HG03432 (cell line): ENCODE measurements around the gene SIRT3.
A peak's percentile ranks its signal among the peaks of the same experiment; 100 is the strongest.

ENCODE experiments used
- ATAC-seq: cut with Tn5 transposase; IDR thresholded peaks from one replicate; pipeline ENCODE4 v1.9.1; 2021; ENCODE audit warnings: mild to moderate bottlenecking, moderate library complexity; ENCODE audit not compliant: unreplicated experiment

The SIRT3 gene

DNA sequence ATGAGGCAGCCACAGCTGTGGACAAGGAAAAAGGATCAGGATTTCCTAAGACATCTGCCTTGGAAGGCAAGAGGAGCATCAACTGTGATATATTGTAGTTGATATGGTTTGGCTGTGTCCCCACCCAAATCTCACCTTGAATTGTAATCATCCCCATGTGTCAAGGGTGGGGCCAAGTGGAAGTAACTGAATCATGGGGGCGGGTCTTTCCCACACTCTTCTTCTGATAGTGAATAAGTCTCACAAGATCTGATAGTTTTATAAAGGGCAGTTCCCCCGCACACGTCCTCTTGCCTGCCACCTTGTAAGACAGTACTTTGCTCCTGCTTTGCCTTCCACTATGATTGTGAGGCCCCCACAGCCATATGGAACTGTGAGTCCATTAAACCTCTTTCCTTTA lies 18.4 kb downstream of the SIRT3 start:
- ATAC-seq: no peak

DNA sequence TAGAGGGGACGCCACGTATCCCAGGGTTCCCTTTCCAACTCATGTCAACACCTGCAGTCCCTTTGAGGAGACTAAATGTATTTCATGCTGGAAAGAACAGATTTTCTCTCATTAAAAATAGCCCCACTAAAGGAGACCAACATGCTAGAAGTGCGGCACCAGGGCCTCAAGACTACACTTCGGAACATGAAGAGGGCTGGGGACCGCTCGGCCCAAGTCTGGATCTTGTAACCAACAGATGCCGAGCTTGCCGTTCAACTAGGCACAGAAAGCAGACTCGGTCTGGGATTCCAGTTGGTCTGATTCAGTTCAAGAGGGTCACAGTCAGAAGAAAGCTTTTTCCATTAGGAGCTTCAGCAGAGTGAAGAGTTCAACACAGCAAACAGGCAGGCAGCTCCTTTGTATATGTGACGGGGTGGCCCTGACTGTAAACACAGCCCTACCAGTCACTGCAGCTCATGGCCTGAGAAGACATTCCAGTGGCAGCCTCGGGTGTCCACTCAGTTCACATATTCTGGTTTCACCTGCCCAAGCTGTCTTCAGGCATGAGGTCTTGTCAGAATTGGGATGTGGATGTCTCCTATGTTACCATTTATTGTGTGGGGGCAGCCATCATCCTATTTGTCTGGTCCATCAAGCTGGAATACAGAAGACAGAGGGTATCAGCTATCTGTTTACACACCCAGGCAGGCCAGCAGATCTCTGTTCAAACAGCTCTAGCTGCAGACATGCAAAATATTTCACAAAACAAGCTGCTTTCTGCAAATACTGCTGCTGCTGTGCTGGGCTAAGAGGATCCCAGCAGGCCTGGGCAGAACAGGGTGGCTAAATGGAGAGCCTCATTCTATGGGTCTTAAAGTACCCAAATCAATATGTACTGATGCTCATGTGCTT lies 19.8 kb downstream of the SIRT3 start:
- ATAC-seq: no peak

DNA sequence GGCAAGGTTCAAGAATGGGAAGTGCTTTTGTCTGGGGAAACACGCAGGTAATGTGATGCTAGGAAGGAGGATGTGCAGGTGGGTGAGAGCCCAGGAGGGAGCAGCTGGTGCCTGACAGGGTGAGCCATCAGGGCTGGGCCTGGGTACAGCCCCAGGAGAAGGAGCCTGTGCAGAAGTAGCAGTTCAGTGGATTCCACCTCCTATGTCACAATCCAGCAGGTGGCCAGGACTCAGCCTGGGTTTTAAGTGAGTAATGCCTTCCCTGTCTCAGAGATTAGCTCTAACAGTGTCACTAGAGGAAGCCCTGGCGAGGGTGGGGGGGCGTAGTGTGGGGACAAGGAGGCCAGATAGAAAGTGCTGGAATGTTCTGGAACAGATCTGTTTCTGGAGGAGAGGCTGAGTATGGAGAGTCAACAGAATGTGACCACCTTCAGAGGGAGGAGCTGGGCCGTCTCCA lies 20.5 kb downstream of the SIRT3 start:
- ATAC-seq: no peak

DNA sequence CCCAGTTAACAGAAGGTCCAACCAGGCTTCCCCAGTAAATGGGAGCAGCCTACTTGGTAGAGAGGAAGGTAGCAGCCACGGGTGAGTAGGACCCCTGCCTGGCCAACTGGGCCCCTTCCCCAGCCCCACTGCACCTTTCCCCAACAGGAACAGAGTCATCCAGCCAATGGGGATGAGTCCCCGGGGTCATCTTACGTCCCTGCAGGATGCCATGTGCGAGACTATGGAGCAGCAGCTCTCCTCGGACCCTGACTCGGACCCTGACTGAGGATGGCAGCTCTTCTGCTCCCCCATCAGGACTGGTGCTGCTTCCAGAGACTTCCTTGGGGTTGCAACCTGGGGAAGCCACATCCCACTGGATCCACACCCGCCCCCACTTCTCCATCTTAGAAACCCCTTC lies 22.1 kb downstream of the SIRT3 start:
- no peak for ATAC-seq

DNA sequence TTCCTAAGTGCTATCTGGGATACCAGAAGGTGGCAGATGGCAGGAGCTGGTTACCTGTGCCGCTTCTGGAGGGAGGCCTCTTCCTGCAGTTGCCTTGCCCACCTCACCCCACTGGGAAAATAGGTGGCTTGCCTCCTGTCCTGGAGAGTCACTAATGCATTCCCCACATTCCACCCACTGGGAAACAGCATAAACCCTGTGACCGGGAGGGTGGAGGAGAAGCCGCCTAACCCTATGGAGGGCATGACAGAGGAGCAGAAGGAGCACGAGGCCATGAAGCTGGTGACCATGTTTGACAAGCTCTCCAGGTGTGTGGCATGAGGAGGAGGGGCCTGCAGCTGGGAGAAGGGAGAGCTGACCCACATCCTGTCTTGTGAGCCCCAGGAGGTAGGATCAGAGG lies 23.0 kb downstream of the SIRT3 start:
- no peak for ATAC-seq

DNA sequence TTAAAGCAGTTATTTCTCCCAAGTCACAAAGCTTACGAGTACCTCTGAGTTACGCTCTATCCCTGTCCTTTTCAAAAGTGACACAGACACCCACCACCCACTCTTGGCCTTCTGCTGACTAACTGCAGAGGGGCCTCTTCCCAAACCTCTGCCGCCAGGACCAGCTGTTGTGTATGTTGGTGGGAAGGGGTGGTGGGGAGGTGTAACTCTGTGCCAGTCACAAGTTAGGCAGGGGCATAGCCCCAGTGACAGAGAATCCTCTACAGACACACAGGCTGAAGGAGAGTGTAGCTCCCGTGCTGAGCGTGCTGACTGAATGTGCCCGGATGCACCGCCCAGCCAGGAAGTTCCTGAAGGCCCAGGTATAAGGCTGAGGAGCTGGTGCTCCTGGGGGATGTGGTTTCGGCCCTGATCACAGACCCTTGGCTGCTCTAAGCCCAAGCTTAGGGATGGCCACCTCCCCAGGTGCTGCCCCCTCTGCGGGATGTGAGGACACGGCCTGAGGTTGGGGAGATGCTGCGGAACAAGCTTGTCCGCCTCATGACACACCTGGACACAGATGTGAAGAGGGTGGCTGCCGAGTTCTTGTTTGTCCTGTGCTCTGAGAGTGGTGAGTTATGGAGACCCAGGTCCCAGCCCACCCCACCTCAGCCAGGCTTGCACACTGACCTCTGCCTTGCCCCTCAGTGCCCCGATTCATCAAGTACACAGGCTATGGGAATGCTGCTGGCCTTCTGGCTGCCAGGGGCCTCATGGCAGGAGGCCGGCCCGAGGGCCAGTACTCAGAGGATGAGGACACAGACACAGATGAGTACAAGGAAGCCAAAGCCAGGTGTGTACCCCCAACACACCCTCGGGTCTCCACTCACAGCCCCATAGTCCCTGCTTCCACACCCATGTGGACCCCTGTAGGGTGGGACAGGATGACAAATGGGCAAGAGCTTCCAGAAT lies 23.7 kb downstream of the SIRT3 start:
- ATAC-seq: no peak

DNA sequence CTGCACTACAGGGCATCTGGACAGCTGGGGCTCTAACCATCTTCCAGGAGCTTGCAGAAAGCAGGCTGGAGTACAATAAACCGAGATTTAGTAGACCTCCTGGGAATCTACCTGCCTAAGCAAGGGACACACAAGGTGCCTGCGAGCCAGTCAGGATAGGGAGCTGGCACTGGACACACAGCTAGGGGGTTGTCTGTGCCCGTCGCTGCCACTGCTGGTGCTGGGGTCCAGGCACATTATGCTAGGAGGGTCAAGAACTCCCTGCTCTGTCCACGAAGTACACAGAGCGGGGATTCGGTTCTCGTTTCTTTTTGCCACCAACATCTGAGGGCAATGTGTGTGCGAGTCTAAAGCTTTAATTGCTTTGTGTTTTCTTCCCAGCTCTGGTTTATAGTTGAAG lies 24.4 kb downstream of the SIRT3 start:
- ATAC-seq: no peak

DNA sequence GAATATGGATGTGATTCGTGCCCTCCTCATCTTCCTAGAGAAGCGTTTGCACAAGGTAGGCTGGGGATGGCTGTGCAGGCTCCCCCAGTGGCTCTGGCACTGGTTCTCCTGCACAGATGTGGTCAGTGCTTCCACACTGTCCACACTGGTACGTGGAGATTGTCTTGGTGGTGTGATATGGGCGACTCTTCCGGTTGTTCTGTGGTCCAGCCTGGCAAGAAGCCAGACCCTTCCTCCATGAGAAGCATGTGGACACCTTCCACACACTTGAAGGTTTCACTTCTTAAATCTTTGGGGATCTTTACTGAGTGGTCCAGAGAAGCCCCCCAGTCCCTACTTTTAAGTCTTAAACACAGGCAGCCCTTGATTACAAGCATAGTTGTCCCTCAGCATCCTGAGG lies 24.8 kb downstream of the SIRT3 start:
- ATAC-seq: no peak

DNA sequence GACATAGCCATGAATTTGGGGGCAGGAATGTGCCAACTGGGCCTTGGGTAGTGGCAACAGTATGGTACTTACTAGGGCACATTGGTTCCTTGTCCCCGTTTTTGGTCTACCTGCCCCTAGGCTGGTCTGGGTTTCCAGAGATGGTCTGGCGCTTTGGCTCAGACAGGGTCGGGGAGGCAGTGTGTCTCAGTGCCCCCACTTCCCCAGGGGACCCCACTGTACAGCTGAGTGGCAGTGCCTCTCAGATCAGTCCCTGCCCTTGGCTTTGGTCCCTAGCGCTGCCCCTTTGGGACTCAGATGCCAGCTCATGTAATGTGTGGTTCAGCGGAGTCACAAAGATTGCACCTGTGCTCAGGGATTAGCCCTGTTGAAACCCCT lies 25.4 kb downstream of the SIRT3 start:
- no peak for ATAC-seq

DNA sequence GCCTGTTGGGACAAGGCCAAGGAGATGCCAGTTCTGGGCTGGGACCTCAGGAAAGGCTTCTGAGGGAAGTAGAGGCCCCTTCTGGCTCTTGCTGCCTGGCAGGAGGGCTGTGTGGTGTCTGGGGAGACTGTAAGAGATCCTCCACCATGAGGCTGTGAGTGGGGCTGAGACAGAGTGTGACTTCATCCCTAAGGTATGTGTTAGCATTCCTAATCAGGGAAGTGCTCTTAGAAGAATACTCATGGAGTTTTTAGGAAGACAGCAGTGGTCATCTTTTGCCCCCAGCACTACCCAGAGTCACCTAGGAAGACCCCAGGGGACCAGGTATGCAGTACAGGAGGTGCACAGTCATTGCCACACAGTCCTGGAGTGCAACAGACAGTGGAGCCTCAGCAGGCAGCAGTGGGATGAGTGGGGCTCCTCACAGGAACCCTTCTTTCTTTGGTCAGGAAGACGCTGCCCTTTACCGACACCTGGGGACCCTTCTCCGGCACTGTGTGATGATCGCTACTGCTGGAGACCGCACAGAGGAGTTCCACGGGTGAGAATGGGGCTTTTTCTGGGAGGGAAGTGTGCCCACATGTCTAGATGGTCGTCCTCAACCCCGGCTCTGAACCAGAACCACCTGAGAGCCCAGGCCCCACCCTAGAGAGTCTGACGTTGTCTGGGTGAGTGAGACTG lies 25.9 kb downstream of the SIRT3 start:
- ATAC-seq: no peak

DNA sequence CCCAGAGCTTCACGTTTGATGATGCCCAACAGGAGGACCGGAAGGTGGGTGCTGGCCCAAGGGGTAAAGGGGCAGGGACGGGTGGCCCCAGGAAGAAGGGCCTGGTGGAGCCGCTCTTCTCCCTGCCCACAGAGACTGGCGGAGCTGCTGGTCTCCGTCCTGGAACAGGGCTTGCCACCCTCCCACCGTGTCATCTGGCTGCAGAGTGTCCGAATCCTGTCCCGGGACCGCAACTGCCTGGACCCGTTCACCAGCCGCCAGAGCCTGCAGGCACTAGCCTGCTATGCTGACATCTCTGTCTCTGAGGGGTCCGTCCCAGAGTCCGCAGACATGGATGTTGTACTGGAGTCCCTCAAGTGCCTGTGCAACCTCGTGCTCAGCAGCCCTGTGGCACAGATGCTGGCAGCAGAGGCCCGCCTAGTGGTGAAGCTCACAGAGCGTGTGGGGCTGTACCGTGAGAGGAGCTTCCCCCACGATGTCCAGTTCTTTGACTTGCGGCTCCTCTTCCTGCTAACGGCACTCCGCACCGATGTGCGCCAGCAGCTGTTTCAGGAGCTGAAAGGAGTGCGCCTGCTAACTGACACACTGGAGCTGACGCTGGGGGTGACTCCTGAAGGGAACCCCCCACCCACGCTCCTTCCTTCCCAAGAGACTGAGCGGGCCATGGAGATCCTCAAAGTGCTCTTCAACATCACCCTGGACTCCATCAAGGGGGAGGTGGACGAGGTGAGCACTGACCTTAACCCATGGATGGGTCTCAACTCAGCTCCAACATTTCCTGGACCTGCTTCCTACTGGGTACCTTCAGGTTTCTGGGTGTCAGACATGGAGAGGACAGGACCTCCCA lies 26.6 kb downstream of the SIRT3 start:
- no peak for ATAC-seq

DNA sequence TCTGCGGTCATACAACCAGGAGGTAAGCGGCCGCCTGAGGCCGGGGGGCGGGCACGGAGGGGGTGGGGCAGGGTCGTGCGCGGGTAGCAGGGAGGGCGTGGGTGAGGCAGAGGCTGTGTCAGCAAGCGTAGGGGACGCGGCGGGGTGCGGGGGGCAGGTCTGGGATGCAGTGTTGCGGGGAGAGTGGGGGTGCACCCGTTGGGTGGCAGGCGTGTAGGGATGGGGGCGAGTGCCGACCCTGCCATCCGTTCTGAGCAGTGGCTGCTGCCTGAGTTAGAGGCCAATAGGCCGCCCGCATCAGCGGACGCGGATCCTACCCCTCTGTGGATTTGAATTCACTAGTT lies 27.3 kb downstream of the SIRT3 start:
- no peak for ATAC-seq

DNA sequence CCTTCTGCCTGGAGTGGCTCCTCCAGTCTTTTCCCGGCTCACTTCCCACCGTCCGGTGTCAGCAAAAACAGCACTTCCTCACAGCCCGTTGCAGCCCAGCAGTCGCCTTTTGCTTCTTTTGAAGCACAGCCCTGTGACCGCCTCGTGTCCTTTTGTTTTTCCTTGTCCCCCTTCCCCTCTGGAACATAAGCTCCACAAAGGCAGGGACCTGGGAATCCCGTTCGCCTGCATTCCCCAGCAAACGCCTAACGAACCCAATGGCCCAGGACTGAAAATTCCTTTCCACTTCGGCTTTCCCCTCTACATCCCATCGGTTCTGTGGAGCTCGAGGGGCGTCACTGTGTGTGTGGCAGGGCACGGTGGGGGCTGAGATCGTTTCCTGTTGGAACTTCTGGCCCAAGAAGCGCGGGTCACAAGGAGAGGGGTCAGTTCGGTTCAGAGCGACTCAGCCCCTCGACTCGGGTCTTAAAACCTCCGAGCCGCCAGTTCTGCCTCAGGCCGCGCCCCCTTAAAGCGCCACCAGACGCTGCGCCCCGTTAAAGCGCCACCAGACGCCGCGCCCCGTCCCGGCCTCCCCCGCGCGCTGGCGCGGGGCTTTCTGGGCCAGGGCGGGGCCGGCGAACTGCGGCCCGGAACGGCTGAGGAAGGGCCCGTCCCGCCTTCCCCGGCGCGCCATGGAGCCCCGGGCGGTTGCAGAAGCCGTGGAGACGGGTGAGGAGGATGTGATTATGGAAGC lies 27.8 kb downstream of the SIRT3 start:
- ATAC-seq: peak; percentile 45

DNA sequence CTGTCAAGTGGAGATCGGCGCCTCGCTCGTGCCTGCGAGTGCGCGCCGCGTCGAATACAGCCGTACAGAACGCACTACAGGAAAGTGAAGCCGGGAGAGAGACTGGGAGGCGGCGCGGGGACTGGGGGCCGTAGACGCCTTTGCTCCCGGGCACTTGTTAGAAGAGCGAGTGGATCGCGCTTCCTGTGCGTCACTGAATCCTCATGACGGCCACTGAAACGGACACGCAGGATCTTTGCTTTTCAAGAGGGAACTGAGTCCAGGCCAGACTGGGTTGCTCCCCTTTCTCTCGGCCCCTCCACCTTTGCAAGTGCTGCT lies 28.3 kb downstream of the SIRT3 start:
- no peak for ATAC-seq

DNA sequence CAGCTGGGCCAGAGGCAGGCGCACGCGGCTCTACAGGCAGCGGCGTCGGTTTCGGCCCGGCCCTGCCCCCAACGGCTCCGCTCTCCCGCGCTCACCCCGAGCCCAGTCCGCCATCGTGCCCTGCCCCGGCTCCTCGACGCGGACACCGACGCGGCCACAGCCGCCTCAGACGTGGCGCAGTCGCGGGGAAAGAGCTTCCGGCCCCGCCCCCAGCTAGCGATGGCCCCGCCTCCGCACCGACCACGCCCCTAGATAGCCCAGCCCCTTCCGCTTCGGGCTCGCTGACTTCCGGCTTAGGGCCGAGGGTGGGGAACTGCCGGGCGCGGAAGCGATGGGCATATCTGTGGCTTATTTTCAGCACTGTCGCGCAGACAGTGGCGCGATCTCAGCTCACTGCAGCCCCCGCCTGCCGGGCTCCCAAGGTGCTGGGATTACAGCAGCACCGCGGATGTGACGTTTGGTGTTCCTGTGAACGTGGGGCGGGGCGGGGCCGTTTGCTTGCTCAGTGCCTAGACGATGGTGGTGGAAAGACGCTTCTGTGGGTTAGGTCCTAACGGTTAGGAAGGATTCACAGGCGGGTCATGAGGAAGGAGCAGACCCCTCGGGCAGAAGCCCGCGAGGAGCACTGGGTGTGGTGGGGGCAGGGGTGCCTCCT lies 28.8 kb downstream of the SIRT3 start, which contains the start of the genes BET1L and RIC8A:
BET1L (minus strand) TSS at position 192 of the 655 bp plus-strand sequence; CDS start at position 114, 78 bp downstream.
RIC8A (plus strand) TSS at position 501 of the 655 bp plus-strand sequence. CDS start 1,147 bp downstream, outside the sequence.
- ATAC-seq: peak; percentile 74

DNA sequence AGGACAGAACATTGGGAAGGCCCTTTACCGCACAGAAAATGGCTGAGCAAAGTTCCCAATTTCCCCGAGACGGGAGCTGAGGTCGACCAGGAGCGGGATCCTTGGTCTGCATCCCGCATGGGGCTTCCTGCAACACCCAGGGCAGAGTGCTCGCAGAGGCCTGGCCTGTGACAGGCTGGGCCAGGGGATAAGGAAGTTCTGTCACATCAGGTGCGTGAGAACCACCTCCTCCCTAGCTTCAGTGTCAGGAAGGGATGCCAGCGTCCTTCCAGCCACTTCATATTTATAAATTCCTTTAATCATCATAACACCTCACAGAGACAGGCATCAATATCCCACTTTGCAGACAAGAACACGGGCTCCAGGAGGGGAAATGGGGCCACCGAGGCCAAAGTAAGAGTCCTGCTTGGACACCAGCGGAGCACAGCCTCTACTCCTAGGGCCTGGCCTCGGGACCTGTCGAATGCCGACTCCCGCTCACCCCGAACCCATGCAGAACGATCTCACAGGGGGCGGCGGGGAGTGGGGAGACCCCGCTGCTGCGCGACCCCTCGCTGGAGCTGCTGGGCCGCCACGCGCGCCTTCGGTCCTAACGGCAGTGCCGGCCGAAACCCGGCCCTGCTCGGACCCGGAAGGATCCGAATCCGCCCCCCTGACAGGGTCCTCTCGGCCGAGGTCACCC lies 29.5 kb downstream of the SIRT3 start:
- peak; percentile 3 for ATAC-seq

DNA sequence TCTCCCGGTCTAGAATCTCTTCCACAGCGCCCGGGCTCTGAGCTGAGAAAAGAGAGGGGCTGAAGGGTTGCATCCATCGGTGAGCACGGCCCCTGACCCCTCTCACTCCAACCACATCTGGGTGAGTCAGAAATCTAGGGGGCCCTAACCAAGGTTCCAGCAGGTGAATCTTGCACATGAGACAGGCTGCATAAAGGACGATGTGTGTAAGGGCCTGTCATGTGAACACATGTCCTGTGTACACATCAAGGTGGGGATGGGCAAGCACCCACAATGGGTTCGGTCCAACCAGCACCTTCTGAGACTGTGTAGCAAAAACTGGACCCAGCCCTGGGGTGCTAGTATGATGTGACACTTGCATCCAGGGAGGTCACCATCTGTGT lies 30.1 kb downstream of the SIRT3 start:
- ATAC-seq: no peak

DNA sequence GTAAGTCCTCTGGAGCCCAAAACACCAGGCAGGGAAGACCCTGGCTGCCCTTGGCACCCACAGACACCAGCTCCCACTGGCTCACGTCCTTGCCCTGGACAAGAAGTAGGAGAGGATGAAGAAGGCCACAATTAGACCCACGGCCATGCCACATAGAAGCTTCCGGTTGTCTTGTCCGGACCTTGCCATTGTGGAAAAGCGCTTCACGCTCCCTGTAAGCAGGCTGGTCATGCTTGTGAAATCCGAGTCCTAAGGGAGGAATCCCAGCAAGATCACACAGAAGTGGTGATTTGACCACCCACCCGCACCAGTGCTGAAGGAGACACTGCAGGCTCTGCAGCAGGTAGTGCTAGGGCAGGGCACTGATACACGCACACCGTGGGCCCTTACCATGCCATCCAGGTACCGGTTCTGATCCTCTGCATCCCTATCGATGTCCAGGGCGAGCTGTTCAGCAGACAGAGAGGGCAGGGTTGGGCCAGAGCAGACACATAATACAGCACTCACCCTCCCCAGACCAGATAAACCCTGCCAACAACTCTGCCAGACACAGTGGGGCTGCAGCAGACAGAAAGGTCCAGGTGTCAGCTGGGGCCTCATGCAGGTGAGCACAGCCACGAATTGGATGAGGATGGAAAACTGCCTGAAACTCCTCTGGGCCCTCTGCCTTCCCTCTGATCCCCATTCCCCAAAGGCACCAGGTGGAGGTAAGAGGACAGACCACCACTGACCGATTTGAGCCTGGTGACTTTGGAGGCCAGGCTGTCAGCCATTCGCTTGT lies 30.7 kb downstream of the SIRT3 start:
- ATAC-seq: no peak
